GM06990 (cell line): ENCODE measurements around the gene ANKRD44.

Experiments
- DNase-seq: peaks from one replicate; pipeline ENCODE4 v3.0.0-alpha.2; 2011; ENCODE audit not compliant: insufficient read length; ENCODE audit errors: extremely low read depth
- H3K27me3 ChIP-seq: replicated peaks from 2 replicates; pipeline ENCODE4 v1.6.0; 2011; ENCODE audit warnings: low read length; ENCODE audit not compliant: control insufficient read depth, insufficient read depth
- H3K36me3 ChIP-seq: 2 replicates; pipeline ENCODE4 v1.5.1; 2011; ENCODE audit warnings: low read length; ENCODE audit not compliant: control insufficient read depth, insufficient read depth
- H3K4me3 ChIP-seq: replicated peaks from 2 replicates; pipeline ENCODE4 v1.5.1; 2011; ENCODE audit warnings: low read depth, mild to moderate bottlenecking, control low read depth, low read length
- CTCF ChIP-seq: IDR thresholded peaks from 2 replicates; pipeline ENCODE4 v1.5.1; 2011; ENCODE audit warnings: low read length, control low read depth, mild to moderate bottlenecking, inconsistent platforms; ENCODE audit not compliant: insufficient read depth, poor library complexity, severe bottlenecking

Gene ANKRD44

GRCh38 chr2:197339496-197340220 lies 29.1 kb upstream of the ANKRD44 start:
- no peak overlapping the region for H3K4me3 ChIP-seq
- no peaks in the 10 kb centered on the region for H3K27me3 ChIP-seq
- no peak for TF ChIP-seq CTCF
- H3K36me3 ChIP-seq = no peaks in the 10 kb centered on the region
- DNase-seq = no peak

DNA sequence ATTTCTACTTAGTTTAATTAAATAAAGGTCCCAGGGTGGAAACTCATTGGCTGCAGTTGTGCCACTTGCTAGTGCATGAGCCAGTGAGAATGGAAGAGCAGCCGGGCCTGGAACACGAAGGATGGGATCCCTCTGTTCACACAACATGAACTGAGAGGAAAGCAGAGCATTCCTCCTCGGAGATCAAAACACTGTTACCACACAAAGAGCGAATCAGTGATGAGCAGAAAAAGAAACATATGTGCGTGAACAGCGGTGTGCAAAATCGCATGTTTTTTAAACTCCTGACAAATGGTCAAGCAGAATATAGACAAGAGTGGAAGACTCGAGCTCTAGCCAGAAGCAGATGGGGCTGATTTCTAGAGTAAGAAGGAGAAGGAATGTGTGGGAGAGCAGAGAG lies 28.4 kb upstream of the ANKRD44 start:
- no peak for TF ChIP-seq CTCF
- H3K4me3 ChIP-seq = no peak overlapping the region
- DNase-seq = no peak
- no peaks in the 10 kb centered on the region for H3K36me3 ChIP-seq
- no peaks in the 10 kb centered on the region for H3K27me3 ChIP-seq

- Histone ChIP-seq H3K4me3 (no peak overlapping the region), H3K27me3 (no peaks in the 10 kb centered on the region), H3K36me3 (no peaks in the 10 kb centered on the region)
- no peak for TF ChIP-seq CTCF
- DNase-seq = no peak
These were observed 22.1 kb upstream of the ANKRD44 start for GRCh38 chr2:197332641-197333040.

DNA sequence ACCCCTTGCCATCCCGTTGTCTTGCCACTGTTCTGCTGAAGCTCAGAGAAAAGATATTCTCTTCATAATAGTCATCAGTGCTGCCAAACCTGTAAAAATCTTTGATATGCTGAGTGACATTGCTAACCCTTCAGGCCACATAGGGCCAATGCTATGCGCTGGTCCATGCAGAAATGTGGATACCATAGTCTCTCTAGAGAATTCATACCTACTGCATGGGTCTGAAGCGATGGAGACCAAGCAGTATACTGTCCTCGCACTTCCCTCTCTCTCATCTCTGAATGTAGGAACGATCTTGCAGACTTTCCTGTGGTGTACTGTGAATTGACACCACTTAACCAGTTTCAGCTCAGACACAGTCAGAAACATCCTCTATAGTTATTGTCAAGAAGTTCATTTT lies 17.9 kb upstream of the ANKRD44 start:
- Histone ChIP-seq H3K4me3 (no peak overlapping the region), H3K36me3 (no peaks in the 10 kb centered on the region), H3K27me3 (no peaks in the 10 kb centered on the region)
- TF ChIP-seq CTCF = no peak
- DNase-seq = no peak

- Histone ChIP-seq H3K27me3 (no peaks in the 10 kb centered on the region), H3K36me3 (no peaks in the 10 kb centered on the region), H3K4me3 (no peak overlapping the region)
- no peak for DNase-seq
- TF ChIP-seq CTCF = no peak
These were observed 17.0 kb upstream of the ANKRD44 start for GRCh38 chr2:197327472-197328098.
